SU-DHL-6 (cell line): ENCODE data around the gene ARHGAP45.
A peak's percentile ranks its signal among the peaks of the same experiment; 100 is the strongest.

Source experiments
- H2AFZ ChIP-seq: fragments of 200-600 bp; sonication (generic); 2 replicates; pipeline ENCODE4 v1.6.1; 2014; ENCODE audit warnings: low read depth, mild to moderate bottlenecking, moderate library complexity, mixed read lengths, antibody characterized with exemption, low read length; ENCODE audit not compliant: severe bottlenecking
- H3F3A ChIP-seq: fragments of 200-600 bp; shearing (Covaris generic); 2 replicates; pipeline ENCODE4 v1.6.0; 2016; ENCODE audit warnings: antibody characterized with exemption, mild to moderate bottlenecking; ENCODE audit not compliant: insufficient read depth
- H3K27ac ChIP-seq: fragments of 200-600 bp; sonication (generic); 2 replicates; pipeline ENCODE4 v1.5.1; 2016; ENCODE audit warnings: low read depth, mild to moderate bottlenecking, low read length, moderate library complexity, mixed read lengths
- H3K27me3 ChIP-seq: fragments of 200-600 bp; sonication (generic), shearing (Covaris generic); 2 replicates; pipeline ENCODE4 v1.6.0; 2014; ENCODE audit warnings: mild to moderate bottlenecking, low read length
- H3K36me3 ChIP-seq: fragments of 200-600 bp; sonication (generic); 2 replicates; pipeline ENCODE4 v1.6.1; 2014; ENCODE audit warnings: mild to moderate bottlenecking, low read length, mixed read lengths
- H3K4me2 ChIP-seq: fragments of 300-600, 200-600 bp; shearing (Covaris generic), sonication (generic); 2 replicates; pipeline ENCODE4 v1.6.0; 2014; ENCODE audit warnings: low read length, low read depth, mild to moderate bottlenecking; ENCODE audit not compliant: poor library complexity, severe bottlenecking
- H3K4me3 ChIP-seq: fragments of 200-600 bp; sonication (generic); 2 replicates; pipeline ENCODE4 v1.5.1; 2014; ENCODE audit warnings: antibody characterized with exemption, low read length, mild to moderate bottlenecking, mixed read lengths; ENCODE audit not compliant: insufficient read depth, poor library complexity, severe bottlenecking
- H3K79me2 ChIP-seq: fragments of 200-600 bp; sonication (generic); 2 replicates; pipeline ENCODE4 v1.6.1; 2014; ENCODE audit warnings: mild to moderate bottlenecking, low read length, moderate library complexity; ENCODE audit not compliant: insufficient read depth
- H3K9ac ChIP-seq: fragments of 200-600 bp; sonication (generic); 2 replicates; pipeline ENCODE4 v1.7.0; 2014; ENCODE audit warnings: mild to moderate bottlenecking, low read length
- H3K9me2 ChIP-seq: fragments of 200-600 bp; sonication (generic); replicated peaks from 2 replicates; pipeline ENCODE4 v1.6.1; 2014; ENCODE audit warnings: low read length; ENCODE audit not compliant: insufficient read depth
- H3K9me3 ChIP-seq: fragments of 200-600 bp; sonication (generic); 2 replicates; pipeline ENCODE4 v1.6.1; 2014; ENCODE audit warnings: low read length, mixed read lengths; ENCODE audit not compliant: insufficient read depth
- H4K20me1 ChIP-seq: fragments of 200-600 bp; sonication (generic); 2 replicates; pipeline ENCODE4 v1.6.1; 2014; ENCODE audit warnings: low read depth, mild to moderate bottlenecking, antibody characterized with exemption, low read length, moderate library complexity, mixed read lengths
- CTCF ChIP-seq: fragments of 200-600 bp; sonication (generic); IDR thresholded peaks from one replicate; pipeline ENCODE4 v1.5.1; 2017; ENCODE audit warnings: antibody characterized with exemption, mild to moderate bottlenecking, low read length, moderate library complexity; ENCODE audit not compliant: insufficient read depth, poor library complexity, severe bottlenecking
- EZH2phosphoT487 ChIP-seq: fragments of 200-600 bp; sonication (generic), shearing (Covaris generic); conservative IDR thresholded peaks from 2 replicates; pipeline ENCODE4 v1.6.1; 2018; ENCODE audit warnings: mild to moderate bottlenecking, antibody characterized with exemption, low read length, moderate library complexity, mixed read lengths

The ARHGAP45 gene

GRCh38 chr19:1041272-1041834, 25.6 kb upstream of the ARHGAP45 start:
- Histone ChIP-seq H3K9me2 (no peaks in the 10 kb centered on the region), H3K27me3 (no peaks in the 10 kb centered on the region), H3K4me3 (peak overlapping the region; percentile 93), H3K36me3 (peaks cover 6% of the 10 kb centered on the region), H3K9me3 (no peaks in the 10 kb centered on the region), H3K27ac (no peak overlapping the region), H4K20me1 (no peaks in the 10 kb centered on the region), H2AFZ (no peak overlapping the region), H3K79me2 (peaks cover 13% of the 10 kb centered on the region), H3K4me2 (peak overlapping the region; percentile 83), H3F3A (peaks cover 36% of the 10 kb centered on the region), H3K9ac (peak overlapping the region; percentile 82)
- TF ChIP-seq CTCF (no peak), EZH2phosphoT487 (no peak)

GRCh38 chr19:1041835-1042685, 24.9 kb upstream of the ARHGAP45 start:
- peaks cover 31% of the 10 kb centered on the region for H3F3A ChIP-seq
- no peak for TF ChIP-seq EZH2phosphoT487
- no peak for TF ChIP-seq CTCF
- no peak overlapping the region for H2AFZ ChIP-seq
- no peak overlapping the region for H3K27ac ChIP-seq
- H3K9ac ChIP-seq = no peak overlapping the region
- H3K9me2 ChIP-seq = no peaks in the 10 kb centered on the region
- no peaks in the 10 kb centered on the region for H3K9me3 ChIP-seq
- H3K27me3 ChIP-seq = no peaks in the 10 kb centered on the region
- no peak overlapping the region for H3K4me3 ChIP-seq
- H3K4me2 ChIP-seq = no peak overlapping the region
- H3K79me2 ChIP-seq = peaks cover 13% of the 10 kb centered on the region
- H3K36me3 ChIP-seq = peaks cover 4% of the 10 kb centered on the region; the same call in 1 of the 2 replicates
- H4K20me1 ChIP-seq = no peaks in the 10 kb centered on the region

- H3K4me2 ChIP-seq = no peak overlapping the region
- H3K27ac ChIP-seq = no peak overlapping the region
- no peak overlapping the region for H2AFZ ChIP-seq
Observed at GRCh38 chr19:1042689-1043511, 24.1 kb upstream of the ARHGAP45 start.

More at GRCh38 chr19:1042689-1043511, 24.1 kb upstream of the ARHGAP45 start:
- Histone ChIP-seq H3K9me2 (no peaks in the 10 kb centered on the region), H3K27me3 (no peaks in the 10 kb centered on the region), H3F3A (peaks cover 24% of the 10 kb centered on the region), H3K4me3 (no peak overlapping the region), H3K79me2 (peaks cover 13% of the 10 kb centered on the region), H4K20me1 (no peaks in the 10 kb centered on the region), H3K36me3 (peaks cover 4% of the 10 kb centered on the region; the same call in 1 of the 2 replicates), H3K9me3 (no peaks in the 10 kb centered on the region), H3K9ac (no peak overlapping the region)
- TF ChIP-seq EZH2phosphoT487 (no peak), CTCF (no peak)
